T-helper 2 cell treated with Interferon-gamma antibody and Interleukin-4, amounts not matched to agents 100 ng/mL and 5 ng/mL, for 36 hours (primary cell): ENCODE results near the gene TEAD1. TPM values are rescaled to one million over a fixed set of nuclear protein-coding genes. Genes with fewer than 3 reads are reported as not detected.

Source experiments
- intact Hi-C: fragments of 100-400 bp; cut with micrococcal nuclease; formaldehyde crosslinking; loops from one replicate; pipeline ENCODE4 v1.15.1; 2023
- total RNA-seq: library from RNA; stranded (reverse); gene quantifications from 2 replicates; pipeline ENCODE4 v1.2.3, GENCODE V29; 2022

TEAD1 gene
- total RNA-seq, 1 donor from 2014 or later: 0.18 TPM

DNA sequence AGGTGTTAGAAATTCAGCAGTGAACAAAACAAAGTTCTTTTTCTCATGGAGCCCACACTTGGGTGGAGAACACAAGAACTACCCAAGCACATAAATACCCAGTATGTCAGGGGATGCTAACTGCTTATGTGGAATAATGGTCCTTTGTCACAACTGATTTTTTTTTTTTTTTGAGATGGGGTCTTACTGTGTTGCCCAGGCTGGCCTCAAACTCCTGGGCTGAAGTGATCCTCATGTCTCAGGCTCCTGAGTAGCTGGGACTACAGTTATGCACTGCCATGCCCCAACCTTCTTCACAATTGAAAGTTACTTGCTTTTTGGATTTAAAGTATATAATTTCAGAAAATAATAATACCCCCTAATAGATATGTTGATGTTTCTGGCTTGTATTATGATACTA lies 212.3 kb downstream of the TEAD1 start:
- intact Hi-C loops: no loop called here

- intact Hi-C loops: no loop called here
Measured at GRCh38 chr11:12888525-12889158, 214.4 kb downstream of the TEAD1 start.

DNA sequence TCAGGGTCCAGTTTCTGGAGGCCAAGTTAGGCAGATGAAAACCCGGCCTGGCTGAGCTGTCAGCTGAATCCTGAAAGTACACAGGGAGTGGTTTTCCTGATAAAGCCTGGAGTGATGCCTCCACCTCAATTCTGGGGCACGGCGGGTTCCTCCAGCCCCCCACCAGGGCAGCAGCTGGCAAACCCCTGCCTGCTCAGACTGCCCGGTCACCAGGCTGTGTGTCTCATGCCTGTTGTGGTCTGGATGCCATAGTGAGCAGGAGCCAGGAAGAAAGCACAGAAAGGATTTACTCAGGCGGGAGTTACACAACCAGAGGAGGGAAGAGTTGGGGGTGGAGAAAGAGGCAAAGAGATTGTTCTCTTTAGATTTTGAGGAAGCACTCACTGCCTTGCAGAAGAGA lies 215.0 kb downstream of the TEAD1 start:
- intact Hi-C loops: no loop called here

GRCh38 chr11:12890476-12890875 lies 216.3 kb downstream of the TEAD1 start:
- intact Hi-C loops: loop anchor here (5.0 to 10.0 kb wide), 2 partner anchors 478 to 846 kb away; no protein-coding TSS in a partner anchor

GRCh38 chr11:12893787-12894672 lies 219.8 kb downstream of the TEAD1 start:
- intact Hi-C loops: loop anchor here (1.0 to 10.0 kb wide), 5 partner anchors 295 to 849 kb away; no protein-coding TSS in a partner anchor

GRCh38 chr11:12897390-12897789 lies 223.2 kb downstream of the TEAD1 start:
- intact Hi-C loops: loop anchor here (10.0 kb wide), 1 partner anchor 853 kb away; no protein-coding TSS in a partner anchor

DNA sequence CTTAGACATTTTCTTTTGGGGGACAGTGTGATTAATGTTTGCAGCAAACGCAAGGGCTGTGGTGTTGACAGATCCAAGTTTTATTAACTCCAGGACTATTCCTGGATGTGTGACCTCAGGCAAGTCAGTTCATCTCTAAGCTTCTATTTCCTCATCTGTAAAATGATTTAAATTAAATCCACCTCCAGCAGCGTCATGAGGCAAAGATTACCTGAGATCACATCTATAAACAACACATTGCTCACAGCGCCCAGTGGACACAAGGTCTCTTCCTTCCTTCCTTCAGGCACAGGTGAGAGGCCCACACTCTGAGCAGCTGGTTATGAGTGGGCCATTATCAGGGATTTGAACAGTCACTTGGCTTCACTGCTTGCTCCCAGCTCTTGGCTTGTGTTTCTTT lies 223.6 kb downstream of the TEAD1 start:
- intact Hi-C loops: loop anchor here (10.0 kb wide), 1 partner anchor 853 kb away; no protein-coding TSS in a partner anchor

DNA sequence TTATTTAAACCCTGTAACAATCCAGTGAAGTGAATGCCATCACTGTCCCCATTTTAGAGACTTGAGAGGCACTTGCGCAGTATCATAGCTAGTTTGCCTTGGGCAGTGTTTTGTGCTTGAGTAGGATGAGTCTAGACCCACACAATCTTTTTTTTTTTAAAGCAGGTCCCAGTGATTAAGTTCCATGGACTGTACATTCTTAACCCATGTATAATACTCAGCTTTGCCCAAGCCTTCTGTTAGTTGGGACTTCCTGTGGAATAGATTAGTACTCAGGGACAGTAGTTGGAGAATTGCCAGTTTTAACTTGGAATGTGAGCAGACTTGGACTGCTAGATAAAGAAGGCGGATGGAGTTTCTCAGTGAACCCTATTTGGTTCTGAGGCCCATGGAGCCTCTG lies 226.3 kb downstream of the TEAD1 start:
- intact Hi-C loops: no loop called here

DNA sequence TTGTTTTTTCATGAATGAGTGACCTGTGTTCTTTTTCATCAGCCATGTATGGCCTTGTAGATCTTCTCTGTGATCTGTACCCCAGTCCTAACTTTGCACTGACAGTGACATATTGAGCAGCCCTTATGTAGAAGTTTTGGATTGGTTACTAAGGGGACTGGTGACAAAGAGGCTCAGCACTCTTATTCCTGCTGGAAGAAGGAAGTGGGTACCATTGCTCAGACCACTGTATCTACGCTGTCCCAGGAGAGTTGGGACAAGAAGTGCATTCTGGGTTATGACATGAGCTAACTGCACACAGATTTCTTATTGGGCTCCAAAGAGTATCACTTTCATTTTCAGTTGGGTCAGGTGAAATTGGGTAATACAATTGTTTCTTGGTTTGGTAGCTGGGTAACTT lies 227.1 kb downstream of the TEAD1 start:
- intact Hi-C loops: no loop called here

GRCh38 chr11:12901874-12902481 lies 227.8 kb downstream of the TEAD1 start:
- intact Hi-C loops: no loop called here

DNA sequence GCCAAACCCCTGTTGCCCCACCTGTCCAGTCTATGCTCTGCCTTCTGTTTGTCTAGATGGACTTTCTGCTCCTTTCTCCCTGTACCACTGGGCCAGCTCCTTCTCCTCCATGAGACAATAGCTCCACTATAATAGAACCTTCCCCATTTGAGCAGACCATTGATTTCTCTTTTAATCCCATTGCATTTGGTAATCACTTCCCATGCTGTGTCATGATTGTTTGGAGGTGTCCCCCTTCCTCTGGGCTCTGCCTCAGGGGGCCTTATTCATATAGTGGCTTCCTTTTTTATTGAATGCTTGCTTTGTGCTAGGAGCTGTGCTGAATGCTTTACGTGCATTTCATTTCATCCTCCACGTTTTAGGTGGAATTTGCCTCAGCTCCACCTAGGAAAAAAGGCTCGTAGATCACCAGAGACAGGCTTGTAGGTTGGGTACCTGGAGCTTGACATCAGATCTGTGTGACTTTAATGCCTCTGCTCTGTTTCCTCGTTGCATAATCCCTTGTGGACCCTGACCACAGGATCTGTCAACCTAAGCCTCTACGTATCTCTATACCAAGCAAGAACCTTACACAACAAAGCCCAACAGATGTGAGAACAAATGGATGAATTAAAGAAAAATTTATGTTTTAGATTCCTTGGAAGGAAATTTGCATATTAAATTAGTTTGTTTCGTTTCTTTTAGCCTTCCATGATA lies 228.7 kb downstream of the TEAD1 start:
- intact Hi-C loops: no loop called here

DNA sequence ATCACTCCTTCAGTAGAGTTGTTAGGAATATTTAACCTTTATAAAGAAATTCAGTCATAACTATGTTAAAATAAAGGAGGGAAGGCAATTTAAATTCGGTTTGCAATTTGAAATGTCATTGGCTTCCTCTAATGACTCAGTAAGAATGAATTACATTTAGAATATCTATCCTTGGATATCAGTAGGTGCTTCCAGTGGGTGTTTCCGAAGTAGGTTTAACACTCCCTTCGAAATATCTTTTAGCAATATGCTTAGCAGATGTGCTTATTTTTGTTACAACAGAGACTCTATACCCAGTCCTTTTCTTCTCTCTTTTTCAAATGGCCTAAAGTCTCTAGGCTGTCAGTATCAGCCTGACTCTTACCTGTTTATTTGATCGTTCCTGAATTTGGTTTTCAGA lies 231.2 kb downstream of the TEAD1 start:
- intact Hi-C loops: no loop called here

DNA sequence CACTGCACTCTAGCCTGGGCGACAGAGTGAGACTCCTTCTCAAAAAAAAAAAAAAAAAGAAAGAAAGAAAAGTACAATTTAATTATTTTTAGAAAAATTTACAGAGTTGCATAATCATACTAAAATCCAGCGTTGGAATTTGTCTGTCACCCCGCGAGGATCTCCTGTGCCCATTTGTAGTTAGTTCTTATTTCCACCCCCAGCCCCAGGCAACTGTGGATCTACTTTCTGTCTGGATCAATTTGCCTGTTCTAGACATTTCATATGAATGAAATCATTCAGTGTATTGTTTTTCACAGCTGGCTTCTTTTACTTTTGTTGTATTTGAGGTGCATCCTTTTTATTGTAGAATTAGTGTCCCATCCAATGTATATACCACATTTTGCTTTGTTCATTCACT lies 232.3 kb downstream of the TEAD1 start:
- intact Hi-C loops: no loop called here

GRCh38 chr11:12909879-12910278 lies 235.7 kb downstream of the TEAD1 start:
- intact Hi-C loops: no loop called here

- intact Hi-C loops: no loop called here
Measured at GRCh38 chr11:12914400-12914912, 240.2 kb downstream of the TEAD1 start.

DNA sequence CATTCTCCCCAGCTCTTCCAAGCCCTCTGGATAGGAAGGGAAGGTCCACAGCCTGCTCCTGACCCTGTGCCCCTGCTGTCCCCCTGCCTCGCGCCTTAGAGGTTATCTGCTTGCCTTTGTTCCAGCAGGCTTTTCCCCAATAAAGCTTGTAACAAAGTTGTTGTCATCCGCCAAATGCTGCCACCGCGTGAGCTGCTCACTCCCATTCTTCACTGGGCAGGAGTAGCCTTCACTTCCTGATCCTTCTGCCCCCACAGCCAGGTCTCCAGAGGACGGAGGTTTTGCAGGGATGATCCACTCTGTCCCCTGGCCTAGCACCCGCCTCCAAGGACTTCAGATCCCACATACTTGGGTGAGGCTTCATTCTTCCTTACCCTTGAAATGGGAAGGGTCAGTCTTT lies 240.9 kb downstream of the TEAD1 start:
- intact Hi-C loops: no loop called here

DNA sequence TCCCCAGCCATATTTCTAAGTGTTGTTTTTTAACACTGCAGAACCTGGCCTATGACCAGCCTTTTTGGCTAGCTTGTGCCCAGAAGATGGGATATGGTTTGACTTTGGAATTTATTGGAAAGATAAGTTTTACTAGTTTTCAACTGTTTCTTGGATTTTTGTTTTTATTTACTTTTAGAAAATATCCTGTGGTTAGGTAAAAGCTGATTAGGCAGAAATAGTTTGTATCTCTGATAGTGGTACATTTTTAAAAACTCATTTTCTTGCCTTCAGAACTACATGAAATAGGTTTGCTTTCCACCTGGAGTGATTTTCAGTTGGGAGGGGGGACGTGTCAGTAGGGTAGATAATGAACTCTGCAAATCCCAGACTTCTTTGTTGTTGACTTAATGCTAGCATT lies 243.6 kb downstream of the TEAD1 start:
- intact Hi-C loops: no loop called here

DNA sequence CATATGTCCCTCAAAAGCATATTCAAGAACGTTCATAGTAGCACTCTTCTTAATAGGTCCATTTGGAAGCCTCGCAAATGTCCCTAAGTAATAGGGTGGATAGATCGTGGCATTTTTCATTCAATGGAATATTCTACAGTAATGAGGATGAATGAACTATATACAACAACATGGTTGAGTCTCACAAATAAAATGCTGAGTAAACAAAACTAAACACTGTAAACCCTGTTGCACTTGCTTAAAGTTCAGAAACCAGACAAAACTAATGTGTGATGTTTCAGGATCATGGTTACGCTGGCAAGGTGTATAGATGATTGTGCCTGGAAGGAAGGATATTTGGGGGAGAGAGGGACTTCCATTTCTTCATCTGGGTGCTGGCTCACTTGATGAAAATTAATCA lies 244.4 kb downstream of the TEAD1 start:
- intact Hi-C loops: no loop called here

- intact Hi-C loops: no loop called here
Measured at GRCh38 chr11:12922418-12922817, 248.2 kb downstream of the TEAD1 start.

GRCh38 chr11:12922980-12923507 lies 248.8 kb downstream of the TEAD1 start:
- intact Hi-C loops: no loop called here

- intact Hi-C loops: no loop called here
Measured at GRCh38 chr11:12924650-12925049, 250.4 kb downstream of the TEAD1 start.
